Gastrocnemius medialis (tissue), 4 donors: Measurements from ENCODE around the gene ZNF511. TPM values are rescaled to one million over a fixed set of nuclear protein-coding genes. Genes with fewer than 3 reads are reported as not detected.

Source experiments
- ATAC-seq, 2 donors: fragments of 150-250 bp; one replicate each; pipeline ENCODE4 v1.9.1; 2016
- DNase-seq, 2 donors: peaks; one replicate each; pipeline ENCODE4 v3.0.0-alpha.2; 2019
- H3K27ac ChIP-seq, 4 donors: fragments of 200-600 bp; sonication (generic); 1 replicate in 1 of 4; 2 replicates in 3 of 4; pipeline ENCODE4 v1.5.1; 2016 to 2018; ENCODE audit warnings: mild to moderate bottlenecking in 2 of 4, moderate library complexity in 1 of 4
- H3K27me3 ChIP-seq, 3 donors: fragments of 200-600 bp; sonication (generic) in 2 of 3; 1 replicate in 1 of 3; 2 replicates in 2 of 3; pipeline versions ENCODE4 v1.5.1 to v1.6.0; 2016 to 2019; ENCODE audit warnings: mild to moderate bottlenecking in 1 of 3, moderate library complexity in 1 of 3
- H3K36me3 ChIP-seq, 2 donors: fragments of 200-600 bp; sonication (generic) in 1 of 2; one replicate each; pipeline ENCODE4 v1.5.1; 2017 to 2018
- H3K4me1 ChIP-seq, 2 donors: fragments of 200-600 bp; sonication (generic) in 1 of 2; one replicate each; pipeline ENCODE4 v1.5.1; 2016 to 2017; ENCODE audit warnings: mild to moderate bottlenecking in 2 of 2
- H3K4me3 ChIP-seq, 4 donors: fragments of 200-600 bp; sonication (generic) in 3 of 4; 1 replicate in 1 of 4; 2 replicates in 3 of 4; pipeline ENCODE4 v1.5.1; 2016 to 2019; ENCODE audit warnings: mild to moderate bottlenecking in 2 of 4
- H3K9me3 ChIP-seq, 3 donors: fragments of 200-600 bp; sonication (generic) in 2 of 3; 1 replicate in 1 of 3; 2 replicates in 2 of 3; pipeline ENCODE4 v1.5.1; 2016 to 2019
- POLR2A ChIP-seq, 2 donors: fragments of 450-650 bp; IDR thresholded peaks; one replicate each; pipeline ENCODE4 v1.6.1; 2017; ENCODE audit warnings: antibody characterized with exemption in 2 of 2, mild to moderate bottlenecking in 2 of 2, moderate library complexity in 2 of 2
- in situ Hi-C, 4 donors: fragments of 200-750 bp; cut with MboI; loops; one replicate each; pipeline versions ENCODE4 v1.15.0 to v1.8.0; 2017; ENCODE audit warnings: low sequenced_read_pairs in 4 of 4
- intact Hi-C: fragments of 100-400 bp; cut with DNase I; formaldehyde crosslinking; loops from one replicate; pipeline ENCODE4 v1.15.1; 2023; ENCODE audit warnings: low total_unique reads
- total RNA-seq, 4 donors: library from RNA; depleted of rRNA; stranded (reverse); fragments of >200 nt; gene quantifications; one replicate each; pipeline versions ENCODE4 v1.1.0 to v1.2.3, GENCODE V29; 2016
- TF ChIP-seq, protein P1 (sequence below), 5 experiments: fragments of 450-650 bp in 3 of 5; fragments of 200-600 bp in 2 of 5; sonication (generic) in 2 of 5; IDR thresholded peaks in 4 of 5; conservative IDR thresholded peaks in 1 of 5; 1 replicate in 4 of 5; 2 replicates in 1 of 5; pipeline ENCODE4 v1.5.1; 2016 to 2019; ENCODE audit warnings: antibody characterized with exemption in 5 of 5, mild to moderate bottlenecking in 3 of 5, moderate library complexity in 3 of 5

ZNF511 gene
- total RNA-seq, 4 donors from 2014 or later = 25.0 to 49.5 (median 41.9) TPM

DNA sequence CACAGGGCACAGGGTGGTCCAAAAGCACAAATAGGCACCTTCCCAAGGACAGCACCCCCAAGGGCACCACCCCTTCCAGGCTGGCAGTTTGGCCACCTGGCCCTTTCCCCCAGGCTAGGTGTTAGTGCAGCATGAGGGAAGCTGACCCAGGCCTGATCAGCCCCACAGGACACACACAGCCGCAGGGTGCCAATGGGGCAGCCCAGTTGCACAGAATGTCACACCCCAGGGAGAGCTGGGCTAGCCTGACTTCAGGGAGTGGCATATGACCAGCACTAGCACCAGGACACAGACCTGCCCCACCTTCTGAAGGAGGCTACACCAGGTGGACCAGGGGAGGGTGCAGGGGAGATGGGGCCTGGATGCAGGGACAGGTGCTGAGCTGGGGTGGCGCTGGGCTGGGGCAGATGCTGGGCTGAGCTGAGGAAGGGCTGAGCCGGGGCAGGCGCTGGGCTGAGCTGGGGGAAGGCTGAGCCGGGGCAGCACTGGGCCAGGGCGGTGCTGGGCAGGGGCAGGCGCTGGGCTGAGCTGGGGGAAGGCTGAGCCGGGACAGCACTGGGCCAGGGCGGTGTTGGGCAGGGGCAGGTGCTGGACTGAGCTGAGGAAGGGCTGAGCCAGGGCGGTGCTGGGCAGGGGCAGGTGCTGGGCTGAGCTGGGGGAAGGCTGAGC, 28.2 kb upstream of the ZNF511 start:
- no peak for ATAC-seq
- no peaks in the 10 kb centered on the region for H3K4me1 ChIP-seq

DNA sequence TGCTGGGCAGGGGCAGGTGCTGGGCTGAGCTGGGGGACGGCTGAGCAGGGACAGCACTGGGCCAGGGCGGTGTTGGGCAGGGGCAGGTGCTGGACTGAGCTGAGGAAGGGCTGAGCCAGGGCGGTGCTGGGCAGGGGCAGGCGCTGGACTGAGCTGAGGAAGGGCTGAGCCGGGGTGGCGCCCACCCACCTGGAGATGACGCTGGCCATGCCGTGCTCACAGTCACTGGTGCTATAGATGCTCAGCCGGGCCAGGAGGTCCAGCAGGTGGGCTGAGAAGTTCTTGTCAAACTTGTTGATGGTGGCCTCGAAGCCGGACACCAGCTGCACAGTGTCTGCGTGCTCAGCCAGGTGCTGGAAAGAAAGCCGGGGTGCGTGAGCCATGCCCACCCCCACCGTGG, 27.6 kb upstream of the ZNF511 start:
- no peak overlapping the region for H3K27ac ChIP-seq
- H3K9me3 ChIP-seq = no peaks in the 10 kb centered on the region
- TF ChIP-seq, protein P1, sequence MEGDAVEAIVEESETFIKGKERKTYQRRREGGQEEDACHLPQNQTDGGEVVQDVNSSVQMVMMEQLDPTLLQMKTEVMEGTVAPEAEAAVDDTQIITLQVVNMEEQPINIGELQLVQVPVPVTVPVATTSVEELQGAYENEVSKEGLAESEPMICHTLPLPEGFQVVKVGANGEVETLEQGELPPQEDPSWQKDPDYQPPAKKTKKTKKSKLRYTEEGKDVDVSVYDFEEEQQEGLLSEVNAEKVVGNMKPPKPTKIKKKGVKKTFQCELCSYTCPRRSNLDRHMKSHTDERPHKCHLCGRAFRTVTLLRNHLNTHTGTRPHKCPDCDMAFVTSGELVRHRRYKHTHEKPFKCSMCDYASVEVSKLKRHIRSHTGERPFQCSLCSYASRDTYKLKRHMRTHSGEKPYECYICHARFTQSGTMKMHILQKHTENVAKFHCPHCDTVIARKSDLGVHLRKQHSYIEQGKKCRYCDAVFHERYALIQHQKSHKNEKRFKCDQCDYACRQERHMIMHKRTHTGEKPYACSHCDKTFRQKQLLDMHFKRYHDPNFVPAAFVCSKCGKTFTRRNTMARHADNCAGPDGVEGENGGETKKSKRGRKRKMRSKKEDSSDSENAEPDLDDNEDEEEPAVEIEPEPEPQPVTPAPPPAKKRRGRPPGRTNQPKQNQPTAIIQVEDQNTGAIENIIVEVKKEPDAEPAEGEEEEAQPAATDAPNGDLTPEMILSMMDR (IDR thresholded peaks at IDR 0.05 in 4 of 5, conservative IDR thresholded peaks at IDR 0.05 in 1 of 5) = no peak
- no peak for TF ChIP-seq POLR2A (IDR thresholded peaks at IDR 0.05)
- H3K4me1 ChIP-seq = no peaks in the 10 kb centered on the region
- H3K36me3 ChIP-seq = peaks cover 0 to 69% of the 10 kb centered on the region in 2 donors
- in situ Hi-C loops = no loop called here
- ATAC-seq (no peak), DNase-seq (no peak)
- no peak overlapping the region for H3K4me3 ChIP-seq
- intact Hi-C loops = no loop called here
- H3K27me3 ChIP-seq = peaks cover 5 to 15% (median 9%) of the 10 kb centered on the region in 3 donors

More for the DNA sequence above, 28.2 kb upstream of the ZNF511 start:
- Histone ChIP-seq H3K36me3 (peaks cover 0 to 63% of the 10 kb centered on the region in 2 donors), H3K9me3 (no peaks in the 10 kb centered on the region), H3K4me3 (no peak overlapping the region), H3K27ac (no peak overlapping the region), H3K27me3 (peaks cover 11 to 20% (median 13%) of the 10 kb centered on the region in 3 donors)
- in situ Hi-C loops (no loop called here), intact Hi-C loops (no loop called here)
- TF ChIP-seq, protein P1 (IDR thresholded peaks at IDR 0.05 in 4 of 5, conservative IDR thresholded peaks at IDR 0.05 in 1 of 5) = no peak
- TF ChIP-seq POLR2A (IDR thresholded peaks at IDR 0.05) = no peak
- DNase-seq = no peak

DNA sequence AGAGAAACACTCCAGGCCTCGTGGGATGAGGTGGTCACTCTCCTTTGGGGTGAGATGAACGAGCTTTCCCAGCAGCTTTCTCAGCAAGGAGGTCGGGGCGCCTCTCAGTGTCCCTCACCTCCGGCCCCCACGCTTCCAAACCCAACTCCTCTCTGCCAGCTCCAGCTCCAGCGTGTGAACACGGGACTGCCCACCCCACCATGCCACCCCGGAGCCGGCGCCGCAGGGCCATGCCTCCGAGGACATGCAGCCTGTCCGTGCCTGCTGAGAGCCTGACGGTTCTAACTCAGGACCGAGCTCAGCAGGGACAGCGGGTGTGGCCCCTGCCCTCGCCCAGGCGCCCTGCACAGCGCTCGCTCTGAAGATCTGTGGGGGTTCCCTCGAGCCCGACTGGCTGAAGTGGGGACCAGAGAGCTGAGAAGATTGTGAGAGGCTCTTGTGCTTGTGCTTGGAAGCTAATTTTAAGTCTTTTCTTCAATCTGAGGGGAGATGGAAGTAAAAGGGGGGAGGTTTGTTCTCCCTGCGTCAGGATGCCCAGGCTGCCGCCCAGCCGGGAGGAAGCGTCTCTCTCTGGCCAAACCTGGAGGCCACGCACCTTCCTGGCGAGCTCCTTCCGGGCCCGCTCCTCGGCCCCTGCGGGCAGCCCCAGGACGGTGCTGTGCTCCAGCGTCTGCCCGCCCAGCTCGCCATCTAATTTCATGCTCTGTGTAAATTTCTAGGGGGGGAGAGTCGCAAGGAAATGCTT, 26.9 kb upstream of the ZNF511 start:
- no peak for ATAC-seq
- Histone ChIP-seq H3K27ac (no peak overlapping the region), H3K27me3 (peaks cover 0 to 8% (median 2%) of the 10 kb centered on the region in 3 donors), H3K4me1 (no peaks in the 10 kb centered on the region), H3K4me3 (no peak overlapping the region), H3K36me3 (peaks cover 0 to 76% of the 10 kb centered on the region in 2 donors), H3K9me3 (no peaks in the 10 kb centered on the region)
- intact Hi-C loops = no loop called here
- DNase-seq = no peak
- TF ChIP-seq POLR2A (IDR thresholded peaks at IDR 0.05) = no peak
- in situ Hi-C loops = no loop called here

DNA sequence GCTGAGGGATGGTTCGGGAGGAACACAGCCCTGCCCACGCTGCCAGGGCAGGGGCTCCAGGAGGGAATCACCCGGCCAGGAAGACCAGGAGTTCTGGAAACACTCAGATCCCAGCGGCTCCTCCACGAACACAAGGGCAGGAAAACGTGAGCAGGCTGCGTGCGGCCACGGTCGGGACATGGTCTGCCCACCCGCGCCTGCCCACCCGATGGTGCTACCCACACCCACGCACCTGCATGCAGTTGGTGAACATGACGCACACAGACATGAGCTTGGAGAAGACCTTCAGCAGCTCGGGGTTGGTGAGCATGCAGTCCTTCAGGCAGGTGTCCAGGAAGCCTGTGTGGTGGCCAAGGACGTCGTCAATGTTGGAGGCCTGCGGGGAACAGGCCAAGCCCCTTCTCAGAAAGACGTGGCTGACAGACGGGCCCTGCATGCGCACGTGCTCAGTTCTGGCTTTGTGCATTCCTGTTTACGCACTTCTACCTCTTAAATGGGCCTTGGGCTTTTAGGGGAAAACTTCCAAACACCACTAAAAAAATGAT, 25.8 kb upstream of the ZNF511 start:
- Histone ChIP-seq H3K27ac (no peak overlapping the region), H3K4me3 (no peak overlapping the region), H3K36me3 (peaks cover 0 to 86% of the 10 kb centered on the region in 2 donors), H3K9me3 (no peaks in the 10 kb centered on the region), H3K27me3 (no peaks in the 10 kb centered on the region), H3K4me1 (no peaks in the 10 kb centered on the region)
- no peak for DNase-seq
- TF ChIP-seq, protein P1 (IDR thresholded peaks at IDR 0.05 in 4 of 5, conservative IDR thresholded peaks at IDR 0.05 in 1 of 5) = no peak
- intact Hi-C loops = no loop called here
- in situ Hi-C loops = no loop called here
- no peak for ATAC-seq

DNA sequence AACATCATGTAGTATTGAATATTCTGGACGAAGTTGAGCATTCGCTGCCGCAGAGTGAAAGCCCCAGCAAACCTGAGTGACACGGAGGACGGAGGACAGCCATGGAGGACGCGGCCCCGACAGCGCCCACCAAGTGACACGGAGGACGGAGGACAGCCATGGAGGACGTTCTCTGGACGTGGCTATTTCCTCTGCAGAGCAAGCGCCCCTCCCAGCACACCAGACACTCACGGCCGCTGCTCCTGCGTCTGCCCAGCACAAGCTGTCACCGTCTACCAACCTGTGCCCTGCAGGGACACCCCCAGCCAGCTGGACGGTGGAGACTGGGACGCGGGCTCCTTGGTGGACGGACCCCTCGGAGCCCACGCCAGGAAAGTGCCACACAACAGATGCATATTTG, 24.8 kb upstream of the ZNF511 start:
- no peaks in the 10 kb centered on the region for H3K9me3 ChIP-seq
- no peaks in the 10 kb centered on the region for H3K4me1 ChIP-seq
- no peak for DNase-seq
- H3K36me3 ChIP-seq = peaks cover 0 to 92% of the 10 kb centered on the region in 2 donors
- ATAC-seq = no peak
- in situ Hi-C loops (no loop called here), intact Hi-C loops (no loop called here)
- H3K27ac ChIP-seq = no peak overlapping the region
- H3K27me3 ChIP-seq = no peaks in the 10 kb centered on the region
- H3K4me3 ChIP-seq = no peak overlapping the region
- TF ChIP-seq, protein P1 (IDR thresholded peaks at IDR 0.05 in 4 of 5, conservative IDR thresholded peaks at IDR 0.05 in 1 of 5) = no peak
- TF ChIP-seq POLR2A (IDR thresholded peaks at IDR 0.05) = no peak
